Femur (tissue), 1 donor: ENCODE results near the gene ASPRV1.
"Not testable (repeated sequence)": the region's sequence is repeated elsewhere in the genome, so short reads cannot be mapped to it uniquely, and the experiment has no call there.

Source experiments
- DNase-seq: peaks from one replicate; pipeline ENCODE4 v3.0.0-alpha.2; 2017

Gene ASPRV1

DNA sequence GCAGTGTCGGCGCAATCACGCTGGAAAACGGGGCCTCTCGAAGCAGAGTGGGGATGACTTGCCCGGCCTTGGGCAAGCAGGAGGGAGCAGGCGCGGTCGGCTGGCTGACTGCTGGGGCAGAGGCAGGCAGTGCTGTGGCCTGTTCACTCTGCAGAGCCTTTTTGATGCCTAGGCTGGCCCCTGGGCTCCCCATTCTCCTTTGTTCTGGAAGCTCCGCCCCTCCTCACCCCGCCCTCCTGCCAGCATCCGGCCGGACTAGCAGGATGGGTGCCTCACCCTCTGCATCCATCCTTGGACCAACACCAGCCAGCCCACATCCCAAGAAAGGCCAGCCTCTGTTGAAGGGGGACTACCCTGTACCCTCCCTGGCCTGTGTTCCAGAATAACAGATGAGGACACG lies at the start of gene ASPRV1:
Gene ASPRV1 (minus strand): TSS at position 136 of the 400 bp plus-strand sequence. CDS start 195 bp downstream, outside the sequence.
- no peak for DNase-seq

DNA sequence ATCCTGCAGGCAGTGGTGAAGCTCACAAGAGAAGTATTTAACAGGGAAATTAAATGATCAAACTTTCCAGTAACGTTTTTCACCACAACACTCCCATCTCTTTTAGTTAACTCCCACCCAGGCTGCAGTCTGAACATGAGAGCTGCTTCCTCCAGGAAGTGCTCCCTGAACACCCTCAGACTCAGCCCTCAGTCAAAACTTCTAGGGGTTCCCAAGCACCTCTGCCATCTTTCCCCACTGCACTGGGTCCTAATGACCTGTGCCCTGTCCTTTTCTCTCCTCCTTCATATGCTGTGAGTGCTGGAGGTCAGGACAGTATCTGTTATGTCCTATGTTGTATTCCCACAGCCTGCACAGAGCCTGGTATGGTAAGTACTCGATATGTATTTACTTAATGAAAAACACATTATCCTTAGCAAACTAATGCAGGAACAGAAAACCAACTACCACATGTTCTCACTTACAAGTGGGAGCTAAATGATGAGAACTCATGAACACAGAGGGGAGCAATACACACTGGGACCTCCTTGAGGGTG lies 49.2 kb upstream of the ASPRV1 start:
- no peak for DNase-seq

DNA sequence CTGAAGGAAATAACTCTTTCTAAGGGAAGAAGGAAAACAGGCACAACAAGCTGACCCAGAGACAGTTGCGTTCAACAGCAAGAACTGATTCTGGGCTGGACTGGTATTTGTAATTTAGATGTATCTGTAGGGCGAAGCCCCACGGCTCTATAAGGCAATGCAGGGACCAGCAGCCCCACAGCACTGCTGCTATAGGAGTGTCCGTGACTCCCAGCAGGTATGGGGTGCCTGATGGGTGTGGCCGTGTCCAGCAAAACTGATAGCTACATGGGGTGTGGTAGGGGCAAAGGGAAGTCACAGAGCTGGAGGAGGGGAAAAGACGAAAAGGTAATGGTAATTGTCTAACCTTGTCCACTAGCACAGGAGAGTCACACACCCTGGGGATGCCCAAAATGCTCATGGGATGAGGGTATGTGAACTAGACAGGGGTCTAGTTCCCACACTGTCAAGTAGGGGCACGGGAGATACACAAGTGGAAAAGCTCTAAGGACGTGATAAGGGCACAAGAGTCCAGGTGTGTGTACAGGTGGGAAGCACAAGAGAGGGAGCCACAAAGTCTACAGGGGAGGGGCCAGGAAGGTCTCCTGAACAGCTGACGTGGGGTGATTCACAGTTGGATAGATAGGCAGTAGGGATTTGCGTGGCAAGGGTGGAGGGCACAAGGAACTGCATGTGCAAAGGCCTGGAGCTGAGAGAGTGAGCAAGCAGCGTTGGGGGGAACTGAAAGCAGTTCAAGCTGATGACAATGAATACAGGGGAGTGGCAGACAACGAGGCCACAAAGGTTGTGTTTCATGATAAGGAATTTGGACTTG lies 48.5 kb upstream of the ASPRV1 start:
- DNase-seq: no peak

DNA sequence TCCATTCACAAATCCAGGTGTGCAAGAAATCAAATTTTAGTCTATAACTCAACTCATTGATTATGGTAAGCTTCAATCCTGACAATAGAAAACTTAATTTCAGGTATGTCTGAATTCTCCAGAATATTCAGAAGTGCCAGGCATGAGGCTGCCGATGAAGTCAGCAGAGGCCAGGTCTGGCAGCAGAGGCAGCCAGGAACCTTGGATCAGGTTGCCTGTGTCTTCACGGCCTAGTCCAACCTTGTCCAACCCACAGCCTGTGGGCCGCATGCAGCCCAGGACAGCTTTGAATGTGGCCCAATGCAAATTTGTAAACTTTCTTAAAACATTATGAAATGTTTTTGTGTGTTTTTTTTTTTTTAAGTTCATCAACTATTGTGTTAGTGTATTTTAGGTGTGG lies 46.9 kb upstream of the ASPRV1 start:
- no peak for DNase-seq

DNA sequence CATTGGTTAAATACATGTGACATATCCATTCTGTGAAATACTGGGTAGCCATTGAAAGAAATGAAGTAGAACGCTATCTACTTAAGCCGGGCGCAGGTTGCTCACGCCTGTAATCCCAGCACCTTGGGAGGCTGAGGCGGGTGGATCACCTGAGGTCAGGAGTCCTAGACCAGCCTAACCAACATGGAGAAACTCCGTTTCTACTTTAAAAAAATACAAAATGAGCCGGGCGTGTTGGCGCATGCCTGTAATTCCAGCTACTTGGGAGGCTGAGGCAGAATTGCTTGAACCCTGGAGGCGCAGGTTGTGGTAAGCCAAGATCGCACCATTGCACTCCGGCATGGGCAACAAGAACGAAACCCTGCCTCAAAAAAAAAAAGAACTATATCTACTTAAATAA lies 45.7 kb upstream of the ASPRV1 start:
- no peak for DNase-seq

DNA sequence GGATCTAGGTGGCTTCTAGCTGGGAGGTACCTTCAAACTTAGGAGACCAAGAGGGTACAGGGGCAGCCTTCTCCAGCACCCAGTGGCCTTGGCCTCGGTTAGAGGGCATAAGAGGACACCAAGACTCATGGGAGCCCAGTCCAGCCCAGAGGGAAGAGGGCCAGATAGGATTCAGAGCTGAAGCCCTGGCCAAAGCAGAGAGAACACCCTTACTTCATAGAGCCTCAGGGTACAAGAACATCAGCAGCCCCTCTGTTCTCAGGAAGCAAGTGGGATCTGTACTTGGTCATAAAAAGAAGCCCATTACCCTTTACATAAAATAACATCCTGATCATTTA lies 45.0 kb upstream of the ASPRV1 start:
- no peak for DNase-seq

DNA sequence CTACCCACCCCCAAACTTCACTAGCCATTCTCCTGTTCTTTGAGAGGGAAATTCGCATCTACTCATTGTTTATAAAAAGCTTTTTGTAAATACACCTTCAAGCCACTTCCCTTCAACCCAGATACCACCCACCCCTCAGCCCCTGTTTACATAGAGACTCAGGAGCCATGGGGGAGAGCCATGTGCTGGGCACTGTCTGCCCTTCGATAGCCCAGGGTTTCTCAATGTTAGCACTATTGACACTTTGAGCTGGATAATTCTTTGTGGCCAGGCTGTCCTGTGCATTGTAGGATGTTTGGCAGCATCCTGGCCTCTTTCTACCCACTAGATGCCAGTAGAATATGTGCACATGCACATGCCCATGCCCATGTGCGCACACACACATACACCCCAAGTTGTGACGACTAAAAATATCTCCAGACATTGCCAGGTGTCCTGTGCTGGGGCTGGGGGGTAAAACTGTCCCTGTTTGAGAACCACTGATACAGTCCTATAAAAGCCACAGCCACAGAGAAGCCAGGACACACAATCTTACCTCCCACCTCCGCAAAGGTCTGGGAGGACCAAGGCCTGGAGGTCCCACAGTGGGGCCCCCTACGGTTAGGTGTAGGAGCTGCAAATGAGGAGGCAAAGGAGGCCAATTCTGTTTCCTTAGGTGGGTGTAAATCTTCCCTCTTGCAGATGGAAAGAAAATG lies 44.5 kb upstream of the ASPRV1 start:
- DNase-seq: no peak

DNA sequence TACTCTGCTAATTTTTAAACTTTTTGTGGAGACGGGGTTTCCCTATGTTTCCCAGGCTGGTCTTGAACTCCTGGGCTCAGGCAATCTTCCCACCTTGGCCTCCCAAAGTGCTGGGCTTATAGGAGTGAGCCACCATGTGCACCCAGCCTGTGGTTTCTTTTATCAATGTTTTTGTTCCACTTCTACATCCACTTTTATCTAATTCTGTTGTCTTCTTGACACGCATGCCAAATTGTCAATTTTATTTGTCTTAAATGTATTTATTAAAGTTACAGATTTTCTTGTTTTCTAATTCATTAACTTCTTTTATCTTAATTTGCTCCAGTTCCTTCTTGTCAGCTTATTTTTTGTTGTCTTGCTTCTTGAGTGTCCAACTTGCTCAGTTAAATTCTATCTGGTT lies 43.8 kb upstream of the ASPRV1 start:
- DNase-seq: no peak

DNA sequence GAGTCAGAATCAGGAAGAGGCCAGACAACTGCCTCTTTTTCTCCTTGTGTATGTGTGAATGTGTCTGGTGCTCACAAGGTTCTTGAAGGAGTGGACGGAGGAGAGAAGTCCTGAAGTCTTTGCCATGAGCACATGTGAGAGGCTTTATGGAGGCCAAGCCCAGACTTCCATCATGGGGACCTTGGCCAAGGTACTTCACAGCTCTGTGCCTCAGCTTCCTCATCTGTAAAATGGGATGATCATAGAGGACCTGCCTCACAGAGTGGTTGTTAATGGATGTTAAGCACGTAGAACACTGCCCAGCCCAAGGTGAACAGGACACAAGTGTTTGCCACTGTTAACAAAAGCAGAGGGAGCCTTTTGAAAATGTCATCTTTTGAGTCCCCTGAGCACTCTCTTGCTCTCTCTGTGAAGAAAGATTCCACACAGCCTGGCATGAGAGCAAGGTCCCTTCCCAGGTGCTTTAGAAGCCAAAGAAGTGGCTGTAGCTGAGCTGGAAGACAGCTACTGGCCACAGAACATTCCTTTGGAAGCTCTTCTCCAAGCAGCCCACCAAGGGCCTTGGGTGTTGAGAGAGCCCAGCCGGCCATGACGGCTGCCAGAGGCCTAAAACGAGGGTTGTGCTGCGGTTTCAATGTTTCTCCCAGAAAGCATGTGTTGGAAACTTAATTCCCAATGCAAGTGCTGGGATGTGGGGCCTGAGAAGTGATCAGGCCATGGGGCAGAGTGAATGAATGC lies 41.8 kb upstream of the ASPRV1 start:
- no peak for DNase-seq

DNA sequence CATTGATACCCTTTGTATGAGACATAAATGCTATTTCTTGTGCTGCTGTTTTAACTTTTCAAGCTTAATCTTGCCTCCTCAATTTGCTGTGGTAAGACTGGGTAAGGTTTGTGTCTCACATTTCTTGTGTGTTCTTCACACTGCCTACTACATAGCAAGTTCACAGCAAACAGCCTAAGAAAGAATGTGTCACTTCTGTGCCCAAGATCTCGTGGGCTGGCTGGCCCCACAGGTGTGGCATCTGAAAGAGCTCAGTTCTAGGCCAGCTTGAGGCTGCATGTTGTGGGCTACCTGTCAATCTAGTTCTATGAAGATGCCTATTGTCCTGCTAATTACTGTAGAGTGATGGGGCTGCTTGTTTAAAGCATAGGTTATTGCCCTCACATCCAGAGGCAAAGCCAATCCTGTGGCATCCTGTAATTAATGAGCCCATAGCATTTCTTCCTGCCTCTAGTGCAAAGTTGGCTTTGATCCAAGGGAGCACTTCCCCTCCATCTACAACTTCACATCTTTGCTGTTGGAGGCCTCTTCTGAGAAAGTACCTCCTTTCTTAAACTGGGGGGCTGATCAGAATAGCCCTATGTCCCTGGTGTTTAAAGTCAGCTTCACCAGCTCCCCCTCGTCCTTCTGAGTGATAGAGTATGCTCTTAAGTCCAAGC lies 40.9 kb upstream of the ASPRV1 start:
- no peak for DNase-seq

DNA sequence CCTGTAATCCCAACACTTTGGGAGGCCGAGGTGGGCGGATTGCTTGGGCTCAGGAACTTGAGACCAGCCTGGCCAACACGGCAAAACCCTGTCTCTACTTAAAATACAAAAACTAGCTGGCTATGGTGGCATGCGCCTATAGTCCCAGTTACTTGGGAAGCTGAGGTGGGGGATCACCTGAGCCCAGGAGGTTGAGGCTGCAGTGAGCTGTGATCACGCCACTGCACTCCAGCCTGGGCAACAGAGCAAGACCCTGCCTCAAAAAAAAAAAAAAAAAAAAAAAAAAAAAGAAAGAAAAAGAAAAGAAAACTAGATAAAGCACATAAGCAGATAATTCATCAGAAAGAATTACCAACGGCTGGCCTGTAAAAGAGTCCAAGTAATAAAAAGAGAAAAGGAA lies 39.1 kb upstream of the ASPRV1 start:
- DNase-seq: not testable (repeated sequence)

DNA sequence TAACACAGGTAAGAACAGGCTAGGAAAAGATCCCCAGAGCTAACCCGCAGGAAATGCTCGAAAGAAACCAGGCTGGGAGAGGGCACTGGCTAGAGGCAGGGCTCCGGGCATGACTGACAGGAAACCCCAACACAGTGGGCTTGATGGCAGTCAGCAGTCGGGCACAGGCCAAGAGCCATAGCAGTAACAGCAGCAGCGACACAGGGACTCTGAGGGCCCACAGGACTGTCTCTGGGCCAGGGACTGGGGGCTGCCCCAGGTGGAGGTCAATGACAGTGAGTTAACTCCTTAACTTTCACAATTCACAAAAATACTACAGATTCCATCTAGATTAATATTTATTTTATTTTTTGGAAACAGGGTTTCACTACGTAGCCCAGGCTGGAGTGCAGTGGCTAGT lies 37.3 kb upstream of the ASPRV1 start:
- no peak for DNase-seq

DNA sequence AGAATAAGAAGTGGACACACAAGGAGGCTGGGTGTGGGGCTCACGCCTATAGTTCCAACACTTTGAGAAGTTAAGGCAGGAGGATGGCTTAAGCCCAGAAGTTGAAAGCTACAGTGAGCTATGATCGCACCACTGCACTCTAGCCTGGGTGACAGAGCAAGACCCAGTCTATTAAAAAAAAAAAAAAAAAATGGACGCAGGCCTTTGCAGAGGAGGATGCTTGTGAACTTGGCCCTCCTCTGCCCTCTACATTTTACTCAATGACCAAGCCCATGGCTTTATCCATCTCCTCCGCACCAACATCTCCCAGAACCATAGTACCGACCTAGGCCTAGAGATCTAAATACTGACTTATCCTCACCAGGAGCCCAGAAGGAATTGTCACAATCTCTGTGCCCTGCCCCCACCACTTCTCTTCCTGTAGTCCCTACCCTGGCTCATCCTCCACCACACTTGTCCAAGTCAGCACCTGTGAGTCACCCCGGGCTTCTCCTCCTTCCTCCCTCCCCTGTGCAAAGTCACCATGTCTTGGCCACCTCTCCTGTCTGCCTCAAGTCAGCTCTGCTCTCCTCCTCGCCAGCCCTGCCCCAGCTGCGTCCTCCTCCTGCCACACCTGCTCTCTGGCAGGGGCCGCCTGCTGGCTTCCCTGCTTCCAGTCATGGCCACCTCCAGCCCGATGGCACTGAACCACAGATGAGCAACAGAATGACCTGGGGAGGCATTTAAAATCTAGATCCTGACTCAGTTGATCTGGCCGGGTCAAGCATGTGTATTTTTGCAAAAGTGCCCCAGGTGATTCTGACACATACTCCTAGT lies 35.8 kb upstream of the ASPRV1 start:
- no peak for DNase-seq

DNA sequence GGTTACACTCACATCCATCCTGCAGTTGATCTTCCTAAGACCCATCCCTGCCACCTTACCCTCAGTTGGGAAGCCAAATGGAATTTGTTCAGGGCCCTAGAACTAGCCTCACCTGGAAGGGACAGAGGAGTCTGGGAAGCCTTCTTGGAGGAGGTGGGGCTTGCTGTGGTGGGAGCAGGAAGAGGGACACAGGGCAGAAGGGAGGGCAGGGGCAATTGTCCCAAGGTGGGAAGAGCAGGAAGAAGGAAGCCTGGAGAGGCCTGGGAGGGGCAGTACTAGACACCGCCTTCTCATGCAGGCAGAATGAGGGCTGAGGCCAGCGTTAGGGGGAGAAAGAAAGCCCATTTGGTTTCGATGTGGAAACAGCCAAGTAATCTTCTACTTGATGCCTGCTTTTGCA lies 34.1 kb upstream of the ASPRV1 start:
- DNase-seq: no peak

DNA sequence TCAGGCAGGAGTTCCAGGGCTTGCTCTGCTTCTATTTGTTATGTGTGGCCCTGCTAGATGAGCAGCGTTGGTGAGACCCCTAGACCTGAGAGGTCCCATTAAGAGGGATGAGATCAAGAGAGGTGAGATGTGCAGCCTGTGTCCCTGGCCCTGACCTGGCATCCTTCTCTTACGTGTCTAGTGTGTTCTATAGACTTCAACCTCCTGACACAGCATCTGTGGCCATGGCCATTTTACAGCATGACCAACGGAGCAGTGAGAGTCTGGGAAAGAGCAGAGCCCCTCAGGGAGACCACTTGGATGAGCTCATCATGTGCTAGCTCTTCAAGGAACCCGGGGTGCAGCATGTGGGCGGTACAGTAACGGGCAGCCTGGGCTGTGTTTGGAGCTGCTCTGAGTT lies 32.7 kb upstream of the ASPRV1 start:
- no peak for DNase-seq

DNA sequence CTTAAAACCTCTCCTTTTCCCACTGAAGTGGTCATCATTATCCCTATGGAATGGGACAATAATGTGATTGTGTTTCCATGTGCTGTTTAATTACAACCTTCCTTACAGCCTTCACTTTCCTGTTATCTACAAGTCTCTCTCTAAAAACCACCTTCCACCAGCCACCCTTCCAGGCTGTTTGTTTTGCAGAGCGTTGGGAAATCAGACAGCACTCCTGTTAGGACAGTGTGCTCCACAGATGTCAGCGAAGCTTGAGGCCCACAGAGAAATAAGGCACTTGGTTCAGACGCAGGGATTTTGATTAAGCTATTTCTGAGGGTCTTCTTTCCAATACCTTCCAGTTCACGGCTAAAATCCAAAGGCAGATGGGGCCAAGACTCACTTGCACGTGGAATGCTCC lies 32.3 kb upstream of the ASPRV1 start:
- DNase-seq: no peak

DNA sequence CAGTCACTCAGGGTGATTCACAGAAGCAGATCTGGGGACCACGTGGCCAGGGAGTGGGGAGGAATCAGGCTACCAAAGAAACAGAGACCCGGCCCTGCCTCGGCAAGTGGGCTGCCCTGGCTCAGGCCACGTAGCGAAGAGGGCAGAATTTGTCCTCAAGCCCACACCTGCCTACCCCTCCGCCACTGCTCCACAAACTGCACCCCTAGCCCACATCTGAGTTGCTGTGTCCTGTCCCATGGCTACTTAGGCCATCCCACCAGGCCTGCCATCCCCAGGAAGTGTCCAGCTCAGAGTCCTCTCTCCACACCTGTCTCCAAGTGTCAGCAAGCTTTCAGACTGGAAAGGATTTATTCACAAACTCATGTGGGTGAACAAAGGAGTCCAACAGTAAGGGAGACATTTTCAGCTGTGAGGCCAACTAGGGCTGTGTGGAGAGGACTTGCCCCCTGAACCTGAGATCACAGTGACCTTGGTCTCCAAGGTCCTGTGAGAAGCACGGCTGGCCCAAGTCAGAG lies 31.7 kb upstream of the ASPRV1 start:
- no peak for DNase-seq

DNA sequence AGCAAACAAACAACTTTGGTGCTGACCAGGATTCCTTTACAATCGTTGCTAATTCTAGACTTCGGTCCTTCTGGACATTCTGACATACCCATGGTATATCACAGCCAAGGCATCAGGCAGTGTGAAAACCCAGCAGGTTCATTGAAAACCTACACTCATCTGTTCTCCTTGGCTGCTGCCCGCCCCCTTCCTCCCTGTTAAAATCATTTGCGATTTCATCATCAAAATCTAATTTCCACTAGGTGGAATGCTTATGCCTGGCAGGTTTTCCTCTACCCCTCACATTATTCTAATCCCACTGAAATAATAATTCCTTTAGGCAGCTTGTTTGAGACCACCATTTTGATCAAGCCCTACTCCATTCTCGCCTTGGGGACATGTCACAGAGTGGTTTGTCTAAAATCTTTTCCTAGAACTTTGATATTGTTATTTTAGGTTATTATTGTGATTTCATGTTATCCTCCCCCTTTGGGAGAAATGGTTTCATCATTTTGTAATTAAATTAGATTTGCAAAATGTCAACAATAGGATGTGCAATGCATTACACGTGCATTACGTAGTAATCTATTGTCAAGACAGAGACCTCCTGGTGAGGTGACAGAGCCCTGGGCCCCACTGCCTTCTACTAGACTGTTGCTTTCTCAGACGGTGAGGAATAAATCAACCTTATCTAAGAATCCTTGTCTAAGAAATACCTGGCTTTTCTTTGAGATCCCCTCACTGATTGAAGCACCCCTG lies 31.0 kb upstream of the ASPRV1 start:
- no peak for DNase-seq

DNA sequence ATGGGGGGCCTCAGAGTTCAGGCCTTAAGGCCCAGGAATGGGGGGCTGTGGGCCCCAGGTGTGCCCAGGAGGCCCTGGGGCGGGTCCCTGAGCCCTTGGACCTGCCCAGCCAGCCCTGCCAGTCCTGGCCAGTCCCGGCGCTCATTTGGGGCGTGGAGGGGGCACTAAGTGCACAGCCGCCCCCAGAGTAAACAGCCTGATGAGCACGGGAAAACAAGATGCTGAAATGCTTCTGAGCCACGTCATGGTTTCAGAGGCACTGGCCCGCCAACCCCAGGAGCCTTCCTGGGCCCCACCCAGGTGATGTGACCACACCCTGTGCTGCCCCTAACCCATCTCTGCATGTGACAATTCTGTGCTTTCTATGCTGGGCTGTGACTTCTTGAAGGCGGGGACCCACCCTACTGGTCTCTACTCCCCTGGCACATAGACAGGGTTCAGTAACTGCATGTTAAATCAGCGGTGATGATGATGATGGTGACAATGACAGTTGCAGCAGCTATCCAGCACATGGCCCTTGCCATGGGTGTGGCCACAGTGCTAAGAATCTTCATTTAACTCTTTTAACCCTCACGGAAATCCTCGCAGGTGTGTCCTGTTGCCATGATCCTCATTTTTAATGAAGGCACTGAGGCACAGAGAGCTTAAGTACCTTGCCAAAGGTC lies 28.1 kb upstream of the ASPRV1 start:
- DNase-seq: no peak

DNA sequence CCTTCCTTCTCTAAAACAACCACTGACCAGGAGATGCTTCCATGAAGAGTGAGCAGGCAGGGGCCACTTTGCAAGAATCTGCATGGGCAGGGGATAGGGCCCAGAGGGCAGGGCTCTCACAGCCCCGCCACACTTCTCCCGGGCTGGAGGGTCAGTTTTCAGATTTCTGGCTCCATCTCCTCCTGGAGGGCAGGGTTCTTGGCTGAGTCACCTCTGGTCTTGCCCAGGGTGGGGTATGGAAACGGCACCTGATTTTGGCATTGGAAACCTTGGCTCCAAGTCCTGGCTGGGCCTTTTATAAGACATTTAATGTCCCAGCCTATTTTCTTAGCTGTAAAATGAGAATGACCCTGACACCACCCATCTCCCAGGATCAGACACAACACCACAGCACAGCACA lies 27.6 kb upstream of the ASPRV1 start:
- DNase-seq: no peak
